ENCODE results near the gene SHCBP1L.

Gene SHCBP1L

DNA sequence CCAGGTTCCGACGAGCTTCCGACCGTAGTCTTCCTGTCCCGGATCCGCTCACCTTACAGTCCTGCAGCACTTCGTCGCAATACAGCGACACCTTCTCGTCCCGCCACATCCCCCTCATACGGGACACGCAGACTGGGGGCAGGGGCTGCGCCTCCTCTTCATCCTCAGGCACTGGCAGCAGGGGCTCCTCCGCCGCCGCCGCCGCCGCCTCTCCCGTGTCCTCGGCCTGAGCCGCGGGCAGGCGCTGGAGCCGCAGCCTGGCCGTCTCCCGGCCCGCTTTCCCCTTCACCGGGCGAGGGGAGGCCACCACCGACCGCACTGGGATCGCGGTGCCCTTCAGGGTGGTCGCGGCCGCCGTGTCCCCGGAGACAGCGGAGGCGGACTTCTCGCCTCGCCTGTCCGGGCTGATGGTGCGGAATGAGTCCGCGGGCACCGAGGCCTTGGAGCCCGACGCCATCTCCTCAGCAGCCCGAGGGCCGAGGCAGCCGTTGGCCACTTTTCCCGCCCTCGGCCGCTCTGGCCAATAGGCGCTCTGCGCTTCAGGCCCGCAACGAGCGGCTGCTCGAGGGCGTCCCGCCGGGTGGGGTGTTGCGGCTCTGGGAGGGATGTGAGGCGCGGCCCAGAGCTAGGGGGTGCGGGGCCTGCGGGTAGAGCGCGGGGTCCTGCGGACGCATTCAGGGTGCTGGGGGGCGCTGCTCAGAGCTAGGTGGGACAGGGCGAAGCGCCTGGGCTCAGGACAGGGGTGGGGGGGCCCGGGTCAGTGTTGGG, at the start of gene SHCBP1L:
SHCBP1L (minus strand) TSS at position 490 of the 768 bp plus-strand sequence; CDS start at position 457, 33 bp downstream.
- peak; percentile 50 for DNase-seq

DNA sequence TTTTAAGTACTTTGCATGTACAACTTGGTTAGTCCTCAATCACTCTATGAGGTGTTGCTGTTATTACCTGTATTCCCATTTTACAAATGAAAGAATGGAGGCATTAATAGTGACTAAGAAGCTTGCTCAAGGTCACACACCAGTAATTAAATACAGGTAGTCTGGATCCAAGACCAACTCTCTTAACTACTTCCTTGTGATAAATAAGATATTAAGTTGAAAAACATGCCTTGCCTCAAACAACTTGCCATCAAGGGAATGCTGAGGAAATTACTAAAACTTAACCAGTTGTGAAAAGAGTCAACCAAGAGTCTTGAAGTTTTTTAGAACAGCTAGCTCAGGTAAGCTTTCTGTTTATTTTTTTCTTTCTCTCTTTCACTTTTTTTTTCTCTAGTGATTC, 49.3 kb upstream of the SHCBP1L start:
- DNase-seq: no peak

GRCh38 chr1:183000167-183000962, 47.4 kb upstream of the SHCBP1L start:
- peak; percentile 4 for DNase-seq

DNA sequence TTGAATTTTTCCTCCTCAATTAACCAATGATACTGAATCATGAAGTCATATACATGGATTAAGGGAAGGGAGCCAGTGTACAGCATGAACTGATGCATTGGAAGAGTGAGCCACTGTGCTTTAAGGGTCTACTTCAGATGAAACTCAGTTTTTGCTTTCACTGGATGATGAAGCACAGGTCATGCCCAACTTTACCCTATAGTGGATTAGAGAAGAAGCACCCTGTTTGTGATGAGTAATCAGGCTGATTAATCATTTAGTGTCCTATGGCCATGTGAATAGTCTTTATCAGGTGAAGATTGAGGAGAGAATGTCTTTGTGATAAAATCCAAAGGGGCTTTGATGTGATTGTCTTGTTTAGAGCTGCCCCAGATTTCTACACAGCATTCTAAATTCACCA, 45.5 kb upstream of the SHCBP1L start:
- DNase-seq: no peak

GRCh38 chr1:182996816-182997215, 43.9 kb upstream of the SHCBP1L start:
- no peak for DNase-seq

- no peak for DNase-seq
Observed at GRCh38 chr1:182995894-182996293, 42.9 kb upstream of the SHCBP1L start.

GRCh38 chr1:182993746-182994145, 40.8 kb upstream of the SHCBP1L start:
- no peak for DNase-seq

GRCh38 chr1:182990413-182991144, 37.6 kb upstream of the SHCBP1L start:
- DNase-seq: no peak

GRCh38 chr1:182985876-182986275, 32.9 kb upstream of the SHCBP1L start:
- no peak for DNase-seq

- no peak for DNase-seq
Observed at GRCh38 chr1:182984621-182985020, 31.7 kb upstream of the SHCBP1L start.

- DNase-seq: no peak
Observed at GRCh38 chr1:182984138-182984537, 31.2 kb upstream of the SHCBP1L start.

GRCh38 chr1:182978151-182978853, 25.3 kb upstream of the SHCBP1L start:
- no peak for DNase-seq

DNA sequence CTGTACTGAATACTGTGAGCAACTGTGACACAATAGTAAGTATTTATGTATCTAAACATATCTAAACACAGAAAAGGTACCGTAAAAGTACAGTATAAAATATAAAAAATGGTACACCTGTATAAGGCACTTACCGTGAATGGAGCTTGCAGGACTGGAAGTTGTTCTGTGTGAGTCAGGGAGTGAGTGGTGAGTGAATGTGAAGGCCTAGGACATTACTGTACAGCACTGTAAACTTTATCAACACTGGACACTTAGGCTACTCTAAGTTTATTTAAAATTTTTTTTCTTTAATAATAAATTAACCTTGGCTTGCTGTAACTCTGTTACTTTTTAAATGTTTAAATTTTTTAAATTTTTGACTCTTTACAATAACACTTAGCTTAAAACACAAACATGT, 24.5 kb upstream of the SHCBP1L start:
- no peak for DNase-seq

GRCh38 chr1:182974506-182975191, 21.7 kb upstream of the SHCBP1L start:
- DNase-seq: no peak

- peak; percentile 40 for DNase-seq
Observed at GRCh38 chr1:182972829-182973228, 19.9 kb upstream of the SHCBP1L start.

GRCh38 chr1:182972231-182972630, 19.3 kb upstream of the SHCBP1L start:
- DNase-seq: no peak

DNA sequence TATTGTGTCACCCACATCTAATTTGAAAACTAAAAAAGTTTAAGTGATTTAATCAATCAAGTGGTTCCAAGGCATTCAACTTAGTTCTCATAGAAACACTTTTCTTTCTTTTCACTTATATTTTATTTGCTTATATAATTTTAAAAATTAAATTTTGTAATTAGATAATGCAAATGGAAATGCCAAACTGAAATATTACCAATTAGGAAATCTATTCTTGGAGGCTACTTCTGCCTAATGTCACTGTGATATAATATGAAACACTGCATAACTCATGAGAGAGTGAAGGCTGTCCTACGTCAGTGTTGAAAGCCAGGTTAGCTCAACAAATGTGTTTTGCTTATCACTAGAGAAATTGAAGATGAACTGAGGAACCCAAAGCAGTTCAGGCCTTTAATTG, 18.3 kb upstream of the SHCBP1L start:
- no peak for DNase-seq

GRCh38 chr1:182968836-182969734, 16.1 kb upstream of the SHCBP1L start:
- DNase-seq: no peak

GRCh38 chr1:182968151-182968741, 15.3 kb upstream of the SHCBP1L start:
- no peak for DNase-seq

DNA sequence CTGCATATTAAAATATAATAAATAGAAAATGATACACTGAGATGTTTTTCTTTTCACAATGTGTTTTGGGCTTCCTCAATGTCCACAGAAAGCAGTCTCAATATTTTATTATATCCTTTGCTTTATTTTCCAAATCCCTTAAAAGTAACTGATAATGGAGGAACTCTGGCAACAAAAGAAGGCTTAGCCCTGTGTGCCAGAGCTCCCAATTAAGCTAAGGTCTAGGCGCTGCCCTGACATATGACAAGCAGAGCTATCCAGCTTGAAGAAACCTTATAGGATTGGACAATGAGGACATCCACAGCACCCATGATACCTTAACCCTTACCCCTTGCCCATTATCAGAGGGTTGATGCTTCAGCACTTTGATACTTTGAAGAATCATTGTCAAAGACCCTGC, 12.9 kb upstream of the SHCBP1L start:
- no peak for DNase-seq

DNA sequence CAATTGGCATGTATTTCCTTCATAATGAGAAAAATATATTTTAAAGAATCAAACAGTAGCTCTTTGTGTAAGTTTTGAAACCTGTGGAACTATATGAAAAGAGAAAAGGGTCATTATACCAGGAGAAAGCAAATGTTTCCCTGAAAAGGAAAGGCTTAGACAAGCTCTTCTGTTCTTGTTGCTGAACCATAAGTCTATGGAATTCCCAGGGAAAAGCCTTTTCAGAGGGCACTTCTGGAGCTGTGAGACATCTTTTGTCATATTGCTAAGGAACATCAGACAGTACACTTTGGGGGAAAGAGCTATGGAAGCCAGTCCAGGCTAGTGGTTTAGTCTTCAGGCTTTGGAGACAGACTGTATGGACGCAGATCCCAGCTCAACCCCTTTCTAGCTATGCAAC, 12.1 kb upstream of the SHCBP1L start:
- DNase-seq: no peak

Measured in eye (tissue), 1 donor.